Measurements from ENCODE around the gene NEDD4L.

NEDD4L gene

GRCh38 chr18:58350526-58350925 lies 306.5 kb downstream of the NEDD4L start:
- no peak for TF ChIP-seq CTCF (IDR thresholded peaks at IDR 0.05; ENCODE audit: low read depth, low read length, missing control alignments)
- no peak overlapping the region for H3K4me3 ChIP-seq (ENCODE audit: low read depth, low read length)
- DNase-seq (ENCODE audit: low read depth) = no peak

DNA sequence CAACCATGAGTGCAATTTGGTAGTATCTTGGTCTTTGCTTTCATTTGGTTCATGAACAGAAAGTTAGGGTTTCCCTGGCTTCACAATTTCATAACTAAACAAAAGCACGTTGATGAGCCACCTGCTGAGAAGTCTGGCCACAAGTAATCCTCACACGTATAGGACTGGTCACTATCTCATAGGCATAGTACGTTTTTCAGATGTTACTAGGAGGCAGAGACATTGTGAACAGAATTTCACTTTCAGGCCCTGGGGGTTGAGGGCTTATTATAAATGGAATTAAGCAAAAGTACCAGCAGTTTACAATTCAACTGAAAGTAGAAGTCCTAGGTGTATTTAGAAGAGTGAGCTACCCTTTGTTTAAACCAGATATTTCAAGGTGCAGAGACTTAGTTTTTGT lies 307.8 kb downstream of the NEDD4L start:
- no peak for TF ChIP-seq CTCF (IDR thresholded peaks at IDR 0.05; ENCODE audit: low read depth, low read length, missing control alignments)
- no peak overlapping the region for H3K4me3 ChIP-seq (ENCODE audit: low read depth, low read length)
- DNase-seq (ENCODE audit: low read depth) = no peak

DNA sequence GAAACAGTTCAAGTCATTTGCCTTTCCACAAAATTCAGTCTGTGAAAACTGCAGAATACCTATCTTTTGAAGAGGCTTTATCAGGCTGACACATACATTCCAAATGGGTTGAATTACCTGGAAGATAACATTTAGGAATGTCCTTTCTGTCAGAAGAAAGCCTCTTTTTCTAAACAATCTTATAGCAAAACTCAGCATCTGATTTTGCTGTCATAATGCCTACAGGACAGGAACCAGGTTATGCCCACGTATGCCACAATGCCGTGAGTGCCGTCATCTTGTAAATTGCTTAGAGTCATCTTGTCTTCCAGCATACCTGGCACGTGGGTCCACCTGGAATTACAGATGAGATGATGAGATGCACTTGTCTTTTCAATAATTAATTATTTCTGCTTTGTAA lies 309.6 kb downstream of the NEDD4L start:
- H3K4me3 ChIP-seq (ENCODE audit: low read depth, low read length) = no peak overlapping the region
- no peak for TF ChIP-seq CTCF (IDR thresholded peaks at IDR 0.05; ENCODE audit: low read depth, low read length, missing control alignments)
- DNase-seq (ENCODE audit: low read depth) = no peak

GRCh38 chr18:58354051-58354450 lies 310.0 kb downstream of the NEDD4L start:
- DNase-seq (ENCODE audit: low read depth) = no peak
- no peak overlapping the region for H3K4me3 ChIP-seq (ENCODE audit: low read depth, low read length)
- TF ChIP-seq CTCF (IDR thresholded peaks at IDR 0.05; ENCODE audit: low read depth, low read length, missing control alignments) = no peak

DNA sequence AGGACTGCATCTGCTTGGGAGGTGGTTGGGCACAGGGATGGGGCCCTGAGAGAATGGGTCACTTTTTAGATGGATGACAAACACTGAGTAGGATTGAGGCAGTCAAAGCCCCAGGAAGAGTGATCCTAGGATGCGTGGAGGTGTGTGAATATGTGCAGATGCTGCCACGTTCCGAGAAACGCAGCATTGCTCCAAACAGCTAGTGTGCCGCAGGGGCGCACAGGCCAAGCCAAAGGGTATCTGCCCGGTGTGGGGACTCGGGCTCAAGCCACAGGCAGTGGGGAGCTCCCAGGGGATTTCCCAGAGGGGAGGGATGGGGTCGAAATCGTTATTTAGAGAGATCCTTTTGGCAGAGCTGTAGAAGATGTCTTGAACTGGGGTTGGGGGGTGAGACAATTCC lies 310.8 kb downstream of the NEDD4L start:
- no peak for TF ChIP-seq CTCF (IDR thresholded peaks at IDR 0.05; ENCODE audit: low read depth, low read length, missing control alignments)
- no peak overlapping the region for H3K4me3 ChIP-seq (ENCODE audit: low read depth, low read length)
- no peak for DNase-seq (ENCODE audit: low read depth)

DNA sequence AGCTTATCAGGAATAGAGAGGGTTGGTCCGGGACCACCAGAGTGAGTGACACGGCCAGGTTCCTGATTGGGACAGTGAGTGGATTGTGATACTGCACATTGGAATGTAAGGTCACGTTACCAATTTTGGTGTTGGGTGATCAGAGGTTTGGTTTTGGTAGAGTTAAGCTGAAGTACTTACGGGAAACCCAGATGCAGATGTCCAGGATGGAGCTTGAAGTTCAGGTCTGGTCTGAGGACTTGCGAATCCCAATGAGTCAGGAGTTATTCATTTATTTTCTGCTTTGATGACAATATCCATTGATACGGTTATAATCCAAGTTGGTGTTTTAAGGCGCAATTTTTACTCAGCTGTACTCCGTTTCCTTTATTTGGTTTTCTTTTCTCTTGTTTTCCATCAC lies 311.2 kb downstream of the NEDD4L start:
- no peak overlapping the region for H3K4me3 ChIP-seq (ENCODE audit: low read depth, low read length)
- no peak for DNase-seq (ENCODE audit: low read depth)
- no peak for TF ChIP-seq CTCF (IDR thresholded peaks at IDR 0.05; ENCODE audit: low read depth, low read length, missing control alignments)

GRCh38 chr18:58359218-58359617 lies 315.2 kb downstream of the NEDD4L start:
- TF ChIP-seq CTCF (IDR thresholded peaks at IDR 0.05; ENCODE audit: low read depth, low read length, missing control alignments) = no peak
- DNase-seq (ENCODE audit: low read depth) = no peak
- H3K4me3 ChIP-seq (ENCODE audit: low read depth, low read length) = no peak overlapping the region
